WTC11 (cell line): Measurements from ENCODE around the gene ANTKMT.

Experiments used
- CREB1 ChIP-seq: sonication (generic); formaldehyde crosslinking; IDR thresholded peaks from 2 replicates; pipeline ENCODE4 v1.8.0; 2023; ENCODE audit warnings: mild to moderate bottlenecking, missing genetic modification reagents
- KAT7 ChIP-seq: sonication (generic); formaldehyde crosslinking; IDR thresholded peaks from 2 replicates; pipeline ENCODE4 v1.8.1; 2023; ENCODE audit warnings: missing genetic modification reagents, mild to moderate bottlenecking, borderline replicate concordance
- NFYB ChIP-seq: sonication (generic); formaldehyde crosslinking; conservative IDR thresholded peaks from 2 replicates; pipeline ENCODE4 v1.8.0; 2022; ENCODE audit warnings: low read depth, missing genetic modification reagents
- RELA ChIP-seq: sonication (generic); formaldehyde crosslinking; IDR thresholded peaks from 2 replicates; pipeline ENCODE4 v1.8.1; 2022; ENCODE audit warnings: missing genetic modification reagents, mild to moderate bottlenecking, borderline replicate concordance
- TCF7 ChIP-seq: sonication (generic); formaldehyde crosslinking; IDR thresholded peaks from 2 replicates; pipeline ENCODE4 v1.8.0; 2022; ENCODE audit warnings: mild to moderate bottlenecking, low read depth, missing genetic modification reagents, moderate library complexity
- TEAD1 ChIP-seq: sonication (generic); formaldehyde crosslinking; IDR thresholded peaks from 2 replicates; pipeline ENCODE4 v1.8.0; 2022; ENCODE audit warnings: mild to moderate bottlenecking, missing genetic modification reagents
- TEAD4 ChIP-seq: sonication (generic); formaldehyde crosslinking; IDR thresholded peaks from 2 replicates; pipeline ENCODE4 v1.8.0; 2022; ENCODE audit warnings: mild to moderate bottlenecking, missing genetic modification reagents
- ZNF263 ChIP-seq: sonication (generic); formaldehyde crosslinking; IDR thresholded peaks from 2 replicates; pipeline ENCODE4 v1.8.1; 2022; ENCODE audit warnings: low read depth, mild to moderate bottlenecking, moderate library complexity, missing genetic modification reagents
- ZNF317 ChIP-seq: sonication (generic); formaldehyde crosslinking; IDR thresholded peaks from 2 replicates; pipeline ENCODE4 v1.8.1; 2023; ENCODE audit warnings: low read depth, mild to moderate bottlenecking, moderate library complexity, missing genetic modification reagents, borderline replicate concordance
- TF ChIP-seq, protein P1 (sequence below): fragments of 200-600 bp; IDR thresholded peaks from 2 replicates; pipeline ENCODE4 v1.8.0; 2022; ENCODE audit warnings: antibody characterized with exemption
- TF ChIP-seq, protein P2 (sequence below): sonication (generic); formaldehyde crosslinking; IDR thresholded peaks from 2 replicates; pipeline ENCODE4 v1.8.0; 2022; ENCODE audit warnings: missing genetic modification reagents
- TF ChIP-seq, protein P3 (sequence below): sonication (generic); formaldehyde crosslinking; IDR thresholded peaks from 2 replicates; pipeline ENCODE4 v1.8.1; 2023; ENCODE audit warnings: mild to moderate bottlenecking, missing genetic modification reagents, moderate library complexity
- TF ChIP-seq, protein P4 (sequence below): sonication (generic); formaldehyde crosslinking; IDR thresholded peaks from 2 replicates; pipeline ENCODE4 v1.8.1; 2023; ENCODE audit warnings: mild to moderate bottlenecking, missing genetic modification reagents, moderate library complexity
- TF ChIP-seq, protein P5 (sequence below): sonication (generic); formaldehyde crosslinking; conservative IDR thresholded peaks from 2 replicates; pipeline ENCODE4 v1.8.1; 2022; ENCODE audit warnings: mild to moderate bottlenecking, missing genetic modification reagents

DNA sequence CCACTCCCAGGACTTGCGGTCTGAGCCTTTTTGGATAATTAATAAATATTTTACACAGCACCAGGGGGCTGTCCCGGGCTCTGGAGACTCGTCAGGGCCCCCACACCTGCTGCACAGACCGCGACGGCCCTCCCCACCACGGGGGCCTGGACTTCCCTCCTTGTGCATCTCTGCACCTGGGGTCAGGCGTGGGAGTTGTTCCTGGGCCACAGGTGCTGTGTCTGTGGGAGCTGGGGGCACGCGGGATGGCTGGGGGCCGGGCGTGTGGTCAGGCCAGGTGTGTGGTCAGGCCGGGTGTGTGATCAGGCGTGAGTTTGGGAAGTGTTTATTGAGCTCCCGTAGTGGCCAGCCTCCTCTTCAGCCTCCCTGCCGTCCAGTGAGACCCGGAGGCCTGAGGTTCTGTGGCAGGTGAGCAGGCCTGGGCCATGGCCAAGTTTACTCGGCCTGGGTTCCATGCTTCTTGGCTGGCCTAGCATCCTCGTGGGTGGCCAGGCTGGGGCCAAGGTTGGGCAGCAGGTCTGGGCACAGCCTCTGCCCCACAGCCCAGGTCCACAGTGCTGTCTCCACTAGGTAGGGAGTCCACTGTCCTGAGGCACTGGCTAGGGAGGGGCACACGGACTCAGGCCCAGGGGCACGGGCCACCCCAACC lies 42.6 kb upstream of the ANTKMT start:
- TF ChIP-seq TEAD4 (CRISPR knock-in tag) (no peak), TEAD1 (CRISPR knock-in tag) (no peak), NFYB (CRISPR knock-in tag) (no peak), RELA (CRISPR knock-in tag) (no peak), ZNF263 (CRISPR knock-in tag) (no peak), CREB1 (CRISPR knock-in tag) (no peak), TCF7 (CRISPR knock-in tag) (no peak), KAT7 (CRISPR knock-in tag) (no peak), ZNF317 (no peak)
- TF ChIP-seq, protein P1, sequence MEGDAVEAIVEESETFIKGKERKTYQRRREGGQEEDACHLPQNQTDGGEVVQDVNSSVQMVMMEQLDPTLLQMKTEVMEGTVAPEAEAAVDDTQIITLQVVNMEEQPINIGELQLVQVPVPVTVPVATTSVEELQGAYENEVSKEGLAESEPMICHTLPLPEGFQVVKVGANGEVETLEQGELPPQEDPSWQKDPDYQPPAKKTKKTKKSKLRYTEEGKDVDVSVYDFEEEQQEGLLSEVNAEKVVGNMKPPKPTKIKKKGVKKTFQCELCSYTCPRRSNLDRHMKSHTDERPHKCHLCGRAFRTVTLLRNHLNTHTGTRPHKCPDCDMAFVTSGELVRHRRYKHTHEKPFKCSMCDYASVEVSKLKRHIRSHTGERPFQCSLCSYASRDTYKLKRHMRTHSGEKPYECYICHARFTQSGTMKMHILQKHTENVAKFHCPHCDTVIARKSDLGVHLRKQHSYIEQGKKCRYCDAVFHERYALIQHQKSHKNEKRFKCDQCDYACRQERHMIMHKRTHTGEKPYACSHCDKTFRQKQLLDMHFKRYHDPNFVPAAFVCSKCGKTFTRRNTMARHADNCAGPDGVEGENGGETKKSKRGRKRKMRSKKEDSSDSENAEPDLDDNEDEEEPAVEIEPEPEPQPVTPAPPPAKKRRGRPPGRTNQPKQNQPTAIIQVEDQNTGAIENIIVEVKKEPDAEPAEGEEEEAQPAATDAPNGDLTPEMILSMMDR, result no peak
- TF ChIP-seq, protein P2, sequence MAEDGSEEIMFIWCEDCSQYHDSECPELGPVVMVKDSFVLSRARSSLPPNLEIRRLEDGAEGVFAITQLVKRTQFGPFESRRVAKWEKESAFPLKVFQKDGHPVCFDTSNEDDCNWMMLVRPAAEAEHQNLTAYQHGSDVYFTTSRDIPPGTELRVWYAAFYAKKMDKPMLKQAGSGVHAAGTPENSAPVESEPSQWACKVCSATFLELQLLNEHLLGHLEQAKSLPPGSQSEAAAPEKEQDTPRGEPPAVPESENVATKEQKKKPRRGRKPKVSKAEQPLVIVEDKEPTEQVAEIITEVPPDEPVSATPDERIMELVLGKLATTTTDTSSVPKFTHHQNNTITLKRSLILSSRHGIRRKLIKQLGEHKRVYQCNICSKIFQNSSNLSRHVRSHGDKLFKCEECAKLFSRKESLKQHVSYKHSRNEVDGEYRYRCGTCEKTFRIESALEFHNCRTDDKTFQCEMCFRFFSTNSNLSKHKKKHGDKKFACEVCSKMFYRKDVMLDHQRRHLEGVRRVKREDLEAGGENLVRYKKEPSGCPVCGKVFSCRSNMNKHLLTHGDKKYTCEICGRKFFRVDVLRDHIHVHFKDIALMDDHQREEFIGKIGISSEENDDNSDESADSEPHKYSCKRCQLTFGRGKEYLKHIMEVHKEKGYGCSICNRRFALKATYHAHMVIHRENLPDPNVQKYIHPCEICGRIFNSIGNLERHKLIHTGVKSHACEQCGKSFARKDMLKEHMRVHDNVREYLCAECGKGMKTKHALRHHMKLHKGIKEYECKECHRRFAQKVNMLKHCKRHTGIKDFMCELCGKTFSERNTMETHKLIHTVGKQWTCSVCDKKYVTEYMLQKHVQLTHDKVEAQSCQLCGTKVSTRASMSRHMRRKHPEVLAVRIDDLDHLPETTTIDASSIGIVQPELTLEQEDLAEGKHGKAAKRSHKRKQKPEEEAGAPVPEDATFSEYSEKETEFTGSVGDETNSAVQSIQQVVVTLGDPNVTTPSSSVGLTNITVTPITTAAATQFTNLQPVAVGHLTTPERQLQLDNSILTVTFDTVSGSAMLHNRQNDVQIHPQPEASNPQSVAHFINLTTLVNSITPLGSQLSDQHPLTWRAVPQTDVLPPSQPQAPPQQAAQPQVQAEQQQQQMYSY (CRISPR knock-in tag), result no peak
- TF ChIP-seq, protein P3, sequence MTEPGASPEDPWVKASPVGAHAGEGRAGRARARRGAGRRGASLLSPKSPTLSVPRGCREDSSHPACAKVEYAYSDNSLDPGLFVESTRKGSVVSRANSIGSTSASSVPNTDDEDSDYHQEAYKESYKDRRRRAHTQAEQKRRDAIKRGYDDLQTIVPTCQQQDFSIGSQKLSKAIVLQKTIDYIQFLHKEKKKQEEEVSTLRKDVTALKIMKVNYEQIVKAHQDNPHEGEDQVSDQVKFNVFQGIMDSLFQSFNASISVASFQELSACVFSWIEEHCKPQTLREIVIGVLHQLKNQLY (CRISPR knock-in tag), result no peak
- TF ChIP-seq, protein P4, sequence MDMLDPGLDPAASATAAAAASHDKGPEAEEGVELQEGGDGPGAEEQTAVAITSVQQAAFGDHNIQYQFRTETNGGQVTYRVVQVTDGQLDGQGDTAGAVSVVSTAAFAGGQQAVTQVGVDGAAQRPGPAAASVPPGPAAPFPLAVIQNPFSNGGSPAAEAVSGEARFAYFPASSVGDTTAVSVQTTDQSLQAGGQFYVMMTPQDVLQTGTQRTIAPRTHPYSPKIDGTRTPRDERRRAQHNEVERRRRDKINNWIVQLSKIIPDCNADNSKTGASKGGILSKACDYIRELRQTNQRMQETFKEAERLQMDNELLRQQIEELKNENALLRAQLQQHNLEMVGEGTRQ (CRISPR knock-in tag), result no peak
- TF ChIP-seq, protein P5, sequence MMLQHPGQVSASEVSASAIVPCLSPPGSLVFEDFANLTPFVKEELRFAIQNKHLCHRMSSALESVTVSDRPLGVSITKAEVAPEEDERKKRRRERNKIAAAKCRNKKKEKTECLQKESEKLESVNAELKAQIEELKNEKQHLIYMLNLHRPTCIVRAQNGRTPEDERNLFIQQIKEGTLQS, result no peak
